GM12875 (cell line): ENCODE measurements around the gene ADK.

Source experiments
- H3K4me3 ChIP-seq: one replicate; pipeline ENCODE4 v1.5.1; 2011; ENCODE audit warnings: low read depth, low read length, control low read depth
- TF ChIP-seq, protein P1 (sequence below): IDR thresholded peaks from 2 replicates; pipeline ENCODE4 v1.5.1; 2011; ENCODE audit warnings: low read depth, mild to moderate bottlenecking, control low read depth, inconsistent platforms, low read length, moderate library complexity, borderline replicate concordance; ENCODE audit not compliant: insufficient read depth

Gene ADK

GRCh38 chr10:74153676-74154075 lies 2.7 kb downstream of the ADK start:
- H3K4me3 ChIP-seq = no peak overlapping the region
- TF ChIP-seq, protein P1, sequence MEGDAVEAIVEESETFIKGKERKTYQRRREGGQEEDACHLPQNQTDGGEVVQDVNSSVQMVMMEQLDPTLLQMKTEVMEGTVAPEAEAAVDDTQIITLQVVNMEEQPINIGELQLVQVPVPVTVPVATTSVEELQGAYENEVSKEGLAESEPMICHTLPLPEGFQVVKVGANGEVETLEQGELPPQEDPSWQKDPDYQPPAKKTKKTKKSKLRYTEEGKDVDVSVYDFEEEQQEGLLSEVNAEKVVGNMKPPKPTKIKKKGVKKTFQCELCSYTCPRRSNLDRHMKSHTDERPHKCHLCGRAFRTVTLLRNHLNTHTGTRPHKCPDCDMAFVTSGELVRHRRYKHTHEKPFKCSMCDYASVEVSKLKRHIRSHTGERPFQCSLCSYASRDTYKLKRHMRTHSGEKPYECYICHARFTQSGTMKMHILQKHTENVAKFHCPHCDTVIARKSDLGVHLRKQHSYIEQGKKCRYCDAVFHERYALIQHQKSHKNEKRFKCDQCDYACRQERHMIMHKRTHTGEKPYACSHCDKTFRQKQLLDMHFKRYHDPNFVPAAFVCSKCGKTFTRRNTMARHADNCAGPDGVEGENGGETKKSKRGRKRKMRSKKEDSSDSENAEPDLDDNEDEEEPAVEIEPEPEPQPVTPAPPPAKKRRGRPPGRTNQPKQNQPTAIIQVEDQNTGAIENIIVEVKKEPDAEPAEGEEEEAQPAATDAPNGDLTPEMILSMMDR = no peak

DNA sequence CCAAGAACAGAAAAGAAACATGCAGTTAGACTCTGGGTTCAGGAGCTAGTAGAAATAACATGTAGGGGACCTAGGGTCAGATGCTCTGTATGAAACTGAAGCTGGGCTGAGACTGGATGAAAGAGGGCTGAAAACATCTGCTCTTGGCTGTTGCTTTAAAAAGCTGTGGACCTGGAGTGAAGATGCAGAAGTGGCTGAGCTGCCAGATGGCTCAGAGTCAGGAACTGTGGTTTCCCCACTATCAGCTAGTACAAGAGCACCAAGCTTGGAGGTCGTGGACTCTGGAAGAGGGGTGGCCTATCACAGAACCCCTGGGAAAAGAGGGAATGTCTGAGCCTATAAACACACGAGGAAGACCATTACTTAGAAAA lies 5.9 kb downstream of the ADK start:
- no peak overlapping the region for H3K4me3 ChIP-seq
- TF ChIP-seq, protein P1 = no peak

GRCh38 chr10:74160013-74160412 lies 9.0 kb downstream of the ADK start:
- TF ChIP-seq, protein P1 = no peak

GRCh38 chr10:74163319-74164068 lies 12.5 kb downstream of the ADK start:
- TF ChIP-seq, protein P1 = no peak
- no peak overlapping the region for H3K4me3 ChIP-seq

More at GRCh38 chr10:74160013-74160412, 9.0 kb downstream of the ADK start:
- H3K4me3 ChIP-seq = no peak overlapping the region

DNA sequence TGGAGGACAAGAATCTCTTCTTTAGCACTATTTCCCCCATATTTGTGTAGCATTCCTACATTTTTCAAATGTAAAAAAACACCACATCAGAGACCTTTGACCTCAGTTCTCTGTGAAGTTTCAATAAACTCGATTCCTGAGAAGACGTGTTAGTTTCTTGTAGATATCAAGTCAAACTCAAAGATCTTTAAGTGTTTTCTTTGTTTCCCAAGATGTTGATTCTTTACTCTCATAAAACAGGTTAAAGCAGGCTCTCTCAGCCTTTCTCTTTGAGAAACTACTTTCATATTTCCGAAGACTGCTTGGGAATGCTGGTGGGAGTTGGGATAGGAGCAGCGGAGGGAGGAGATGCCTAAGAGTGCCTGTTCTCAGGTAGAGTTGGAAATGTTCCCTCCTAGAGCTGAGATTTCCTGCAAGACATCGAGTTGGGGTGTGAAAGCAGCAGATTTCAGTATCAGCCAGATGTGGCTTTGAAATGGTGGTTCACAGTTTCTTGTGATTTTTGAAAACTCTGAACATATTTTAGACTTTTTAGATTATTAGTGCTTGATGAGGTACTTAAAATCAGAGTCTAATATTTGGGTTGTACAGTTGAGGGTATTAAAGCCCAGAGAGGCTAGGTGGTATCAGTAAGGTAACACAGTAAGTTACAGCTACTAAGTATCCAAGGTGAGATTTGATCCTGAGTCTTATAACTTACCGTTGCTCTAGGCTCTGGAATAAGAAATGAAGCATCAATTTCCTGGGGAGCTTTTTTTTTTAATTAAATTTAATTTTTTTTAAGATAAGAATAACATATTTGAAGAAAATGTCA lies 13.9 kb downstream of the ADK start:
- TF ChIP-seq, protein P1 = no peak
- no peak overlapping the region for H3K4me3 ChIP-seq

DNA sequence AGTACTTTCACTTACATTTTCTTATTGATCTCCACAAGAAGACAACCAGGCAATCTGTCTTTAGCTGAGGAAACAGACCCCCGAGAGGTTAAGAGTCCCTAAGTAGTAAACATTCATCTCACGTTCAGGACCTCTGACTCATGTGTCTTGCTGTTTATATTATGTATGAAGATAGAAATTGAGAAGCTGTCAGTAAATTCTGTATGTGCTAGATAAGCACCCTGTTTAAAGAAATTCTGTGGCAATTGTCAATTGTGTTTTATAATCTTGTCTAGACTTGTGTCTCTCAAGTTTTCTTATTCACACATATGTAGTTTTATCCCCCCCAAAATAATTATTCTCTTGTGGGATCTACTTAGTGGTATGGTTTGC lies 14.5 kb downstream of the ADK start:
- TF ChIP-seq, protein P1 = no peak

GRCh38 chr10:74167443-74167842 lies 16.4 kb downstream of the ADK start:
- H3K4me3 ChIP-seq = no peak overlapping the region
- TF ChIP-seq, protein P1 = no peak

More for the DNA sequence above, 14.5 kb downstream of the ADK start:
- H3K4me3 ChIP-seq = no peak overlapping the region
